Astrocyte (in vitro differentiated cells and primary cell): Measurements from ENCODE around the gene CCDC12.

Experiments
- CTCF ChIP-seq: IDR thresholded peaks from 2 replicates; pipeline ENCODE4 v1.5.1; 2011; ENCODE audit warnings: low read depth, mild to moderate bottlenecking, inconsistent platforms, low read length, moderate library complexity; ENCODE audit not compliant: insufficient read depth
- EZH2 ChIP-seq: IDR thresholded peaks from 2 replicates; pipeline ENCODE4 v1.6.1; 2012; ENCODE audit warnings: mild to moderate bottlenecking, low read length, inconsistent platforms; ENCODE audit not compliant: insufficient read depth

- TF ChIP-seq CTCF (no peak), EZH2 (no peak)
These were observed 48.3 kb downstream of the CCDC12 start for GRCh38 chr3:46928282-46928681.
